Panc1 (cell line): ENCODE measurements around the gene SMC3. TPM values are rescaled to one million over a fixed set of nuclear protein-coding genes. Genes with fewer than 3 reads are reported as not detected.

Experiments used
- ATAC-seq: fragments of 200-7000 bp; cut with Tn5 transposase; 2 replicates; pipeline ENCODE4 v1.9.1; 2020; ENCODE audit warnings: mild to moderate bottlenecking, moderate library complexity
- BruUV-seq: library from RNA; stranded (reverse); fragments of 400-500 nt; replicated peaks from 2 replicates; lab custom pipeline; 2021; lab: Mats Ljungman, UMichigan
- CTCF ChIA-PET: fragments of 300-600 bp; sonication (Branson Sonifier 250); formaldehyde crosslinking; loops from one replicate; lab custom pipeline; 2022; ENCODE audit warnings: antibody characterized with exemption; lab: Charles Lee
- POLR2A ChIA-PET: fragments of 300-600 bp; sonication (Branson Sonifier 250); formaldehyde crosslinking; loops from one replicate; lab custom pipeline; 2022; ENCODE audit warnings: antibody characterized with exemption; lab: Charles Lee
- DNase-seq: peaks from one replicate; pipeline ENCODE4 v3.0.0-alpha.2; 2010; ENCODE audit warnings: low read depth, low spot score
- H3K27ac ChIP-seq: 2 replicates; pipeline ENCODE4 v1.5.1; 2011; ENCODE audit warnings: mild to moderate bottlenecking, low read length, inconsistent platforms
- H3K27me3 ChIP-seq: fragments of 200-500 bp; sonication (Bioruptor generic); 2 replicates; pipeline ENCODE4 v1.6.0; 2014; ENCODE audit warnings: low read length, inconsistent platforms; ENCODE audit not compliant: control insufficient read depth, insufficient read depth
- H3K36me3 ChIP-seq: fragments of 200-500 bp; sonication (Bioruptor generic); 2 replicates; pipeline ENCODE4 v1.5.1; 2014; ENCODE audit warnings: inconsistent platforms, mild to moderate bottlenecking, low read length, moderate library complexity; ENCODE audit not compliant: control insufficient read depth, insufficient read depth
- H3K4me1 ChIP-seq: 2 replicates; pipeline ENCODE4 v1.5.1; 2011; ENCODE audit warnings: inconsistent platforms, mild to moderate bottlenecking, low read length, moderate library complexity; ENCODE audit not compliant: control insufficient read depth, insufficient read depth
- H3K4me3 ChIP-seq, 2 experiments: 2 replicates each; pipeline ENCODE4 v1.5.1; 2011 to 2012; ENCODE audit warnings: low read depth in 2 of 2, low read length in 2 of 2, mild to moderate bottlenecking in 2 of 2, inconsistent platforms in 1 of 2, moderate library complexity in 1 of 2
- H3K9me3 ChIP-seq: fragments of 200-500 bp; sonication (Bioruptor generic); 2 replicates; pipeline ENCODE4 v1.5.1; 2014; ENCODE audit warnings: low read depth, mild to moderate bottlenecking, inconsistent platforms, low read length, moderate library complexity; ENCODE audit not compliant: control insufficient read depth, insufficient read depth
- CTCF ChIP-seq: fragments of 450-650 bp; IDR thresholded peaks from 2 replicates; pipeline ENCODE4 v1.5.1; 2017; ENCODE audit warnings: mild to moderate bottlenecking
- POLR2AphosphoS5 ChIP-seq: IDR thresholded peaks from 2 replicates; pipeline ENCODE4 v1.6.1; 2012; ENCODE audit warnings: mild to moderate bottlenecking, low read depth, low read length, moderate library complexity
- REST ChIP-seq, 2 experiments: IDR thresholded peaks; 2 replicates each; pipeline ENCODE4 v1.6.1; 2011 to 2012; ENCODE audit warnings: low read depth in 2 of 2, control low read depth in 1 of 2, low read length in 1 of 2, mild to moderate bottlenecking in 1 of 2, moderate library complexity in 1 of 2; ENCODE audit not compliant: insufficient read depth in 1 of 2
- SIN3A ChIP-seq: IDR thresholded peaks from 2 replicates; pipeline ENCODE4 v1.6.1; 2012; ENCODE audit warnings: low read depth, mild to moderate bottlenecking, low read length, moderate library complexity, borderline replicate concordance; ENCODE audit not compliant: insufficient read depth
- TCF7L2 ChIP-seq: IDR thresholded peaks from 2 replicates; pipeline ENCODE4 v1.6.1; 2011; ENCODE audit warnings: mild to moderate bottlenecking, low read depth, low read length, inconsistent platforms
- in situ Hi-C: cut with HindIII; loops from 2 replicates; pipeline ENCODE4 v1.10.0; 2016; ENCODE audit warnings: low sequenced_read_pairs, low pct_unique_long_range_greater_than_20kb
- intact Hi-C: fragments of 100-400 bp; cut with micrococcal nuclease; formaldehyde crosslinking; loops from one replicate; pipeline ENCODE4 v1.10.0; 2022; ENCODE audit not compliant: unreplicated experiment
- total RNA-seq: library from RNA; stranded (reverse); gene quantifications from one replicate; pipeline ENCODE4 v1.2.1, GENCODE V29; 2021; ENCODE audit not compliant: unreplicated experiment

SMC3 gene
- total RNA-seq, 1 experiment from 2014 or later: 71.2 TPM

- DNase-seq (no peak), ATAC-seq (no peak)
- Histone ChIP-seq H3K27ac (no peak overlapping the region), H3K36me3 (peaks cover 72% of the 10 kb centered on the region), H3K9me3 (no peaks in the 10 kb centered on the region), H3K4me3 (no peak overlapping the region), H3K4me1 (peaks cover 13% of the 10 kb centered on the region), H3K27me3 (no peaks in the 10 kb centered on the region)
- intact Hi-C loops: no loop called here
- CTCF ChIA-PET: no interaction called here
- TF ChIP-seq TCF7L2 (no peak), SIN3A (no peak), CTCF (no peak), REST (IDR thresholded peaks at IDR 0.05; ENCODE audit: insufficient read depth in 1 of 2, low read depth in 2 of 2, low read length in 1 of 2) (no peak), POLR2AphosphoS5 (no peak)
- POLR2A ChIA-PET: no interaction called here
- in situ Hi-C loops: no loop called here
- BruUV-seq: no TSS peak
These were observed 5.4 kb downstream of the SMC3 start for GRCh38 chr10:110572862-110573261.

GRCh38 chr10:110574420-110574819 lies 6.9 kb downstream of the SMC3 start:
- Histone ChIP-seq H3K4me3 (no peak overlapping the region), H3K36me3 (peaks cover 80% of the 10 kb centered on the region), H3K27ac (0 out of 2 replicates have a peak overlapping the region, but pooled peaks have one; percentile 42), H3K9me3 (no peaks in the 10 kb centered on the region), H3K27me3 (no peaks in the 10 kb centered on the region), H3K4me1 (peaks cover 6% of the 10 kb centered on the region)
- intact Hi-C loops: no loop called here
- ChIA-PET CTCF (no interaction called here), POLR2A (no interaction called here)
- in situ Hi-C loops: no loop called here
- BruUV-seq: no TSS peak
- DNase-seq (no peak), ATAC-seq (no peak; the same call in 1 of the 2 replicates)
- TF ChIP-seq SIN3A (no peak), REST (IDR thresholded peaks at IDR 0.05; ENCODE audit: insufficient read depth in 1 of 2, low read depth in 2 of 2, low read length in 1 of 2) (no peak), TCF7L2 (no peak), CTCF (no peak), POLR2AphosphoS5 (no peak)
